H1 (cell line): ENCODE results near the gene UBE3C. TPM values are rescaled to one million over a fixed set of nuclear protein-coding genes. Genes with fewer than 3 reads are reported as not detected.

Source experiments
- CTCF ChIA-PET: fragments of 300-600 bp; sonication (Branson Sonifier 250); formaldehyde crosslinking; loops from one replicate; lab custom pipeline; 2021; ENCODE audit not compliant: partially characterized antibody; lab: Charles Lee
- POLR2A ChIA-PET: fragments of 300-600 bp; sonication (Branson Sonifier 250); formaldehyde crosslinking; loops from one replicate; lab custom pipeline; 2021; ENCODE audit warnings: inconsistent platforms; ENCODE audit not compliant: partially characterized antibody; lab: Charles Lee
- DNase-seq, 2 experiments: peaks; one replicate each; pipeline versions ENCODE4 v3.0.0 to v3.0.0-alpha.2; 2010 to 2022; ENCODE audit warnings: low spot score in 2 of 2, low read depth in 1 of 2, mixed read lengths in 1 of 2
- FAIRE-seq: peaks from 2 replicates; lab custom pipeline; 2011; peaks lifted over from hg19 to GRCh38; lab: Jason Lieb, UNC
- H2AFZ ChIP-seq: 2 replicates; pipeline ENCODE4 v1.8.1; 2012; ENCODE audit warnings: low read length, inconsistent platforms
- H2AK5ac ChIP-seq: 2 replicates; pipeline ENCODE4 v1.6.1; 2013; ENCODE audit warnings: low read depth, low read length
- H2BK120ac ChIP-seq: replicated peaks from 2 replicates; pipeline ENCODE3; 2013; ENCODE audit warnings: low read depth, low read length, inconsistent platforms
- H2BK12ac ChIP-seq: 2 replicates; pipeline ENCODE4 v1.6.1; 2013; ENCODE audit warnings: low read depth, low read length
- H2BK15ac ChIP-seq: 2 replicates; pipeline ENCODE4 v1.6.1; 2013; ENCODE audit warnings: low read length
- H2BK20ac ChIP-seq: 2 replicates; pipeline ENCODE4 v1.6.1; 2013; ENCODE audit warnings: low read length
- H2BK5ac ChIP-seq: 2 replicates; pipeline ENCODE4 v1.6.1; 2013; ENCODE audit warnings: low read depth, low read length
- H3K14ac ChIP-seq: 2 replicates; pipeline ENCODE4 v1.6.1; 2013; ENCODE audit warnings: inconsistent platforms; ENCODE audit not compliant: insufficient read length
- H3K18ac ChIP-seq: 2 replicates; pipeline ENCODE4 v1.6.1; 2013; ENCODE audit warnings: low read length; ENCODE audit errors: extremely low read depth
- H3K23ac ChIP-seq: 2 replicates; pipeline ENCODE4 v1.6.1; 2013; ENCODE audit warnings: inconsistent platforms; ENCODE audit not compliant: insufficient read length
- H3K23me2 ChIP-seq: 2 replicates; pipeline ENCODE4 v1.6.1; 2013; ENCODE audit warnings: low read depth, low read length
- H3K27ac ChIP-seq: 2 replicates; pipeline ENCODE4 v1.6.1; 2011; ENCODE audit warnings: low read depth, low read length, inconsistent platforms
- H3K27me3 ChIP-seq, 4 experiments: replicated peaks in 1 of 4; 1 replicate in 1 of 4; 2 replicates in 3 of 4; pipeline versions ENCODE4 v1.6.1 to v1.8.1; 2011 to 2013; ENCODE audit warnings: low read length in 3 of 4, mild to moderate bottlenecking in 3 of 4, inconsistent platforms in 2 of 4, mixed read lengths in 2 of 4, moderate library complexity in 1 of 4; ENCODE audit not compliant: control insufficient read depth in 3 of 4, insufficient read depth in 3 of 4; ENCODE audit errors: extremely low read depth in 1 of 4
- H3K36me3 ChIP-seq, 4 experiments: 2 replicates each; pipeline versions ENCODE4 v1.6.1 to v1.8.1; 2011 to 2013; ENCODE audit warnings: mild to moderate bottlenecking in 4 of 4, low read length in 3 of 4, moderate library complexity in 2 of 4, control low read depth in 1 of 4, inconsistent platforms in 1 of 4; ENCODE audit not compliant: insufficient read depth in 4 of 4, control insufficient read depth in 2 of 4
- H3K4ac ChIP-seq: replicated peaks from 2 replicates; pipeline ENCODE3; 2013; ENCODE audit warnings: low read length, low read depth, mixed read lengths, inconsistent platforms; ENCODE audit not compliant: insufficient read length
- H3K4me1 ChIP-seq, 4 experiments: replicated peaks in 1 of 4; 1 replicate in 1 of 4; 2 replicates in 3 of 4; pipeline versions ENCODE4 v1.6.1 to v1.8.1; 2011 to 2013; ENCODE audit warnings: low read length in 3 of 4, inconsistent platforms in 2 of 4, mixed read lengths in 1 of 4; ENCODE audit not compliant: insufficient read depth in 4 of 4, control insufficient read depth in 3 of 4
- H3K4me2 ChIP-seq, 2 experiments: 2 replicates each; pipeline versions ENCODE4 v1.6.1 to v1.8.1; 2011 to 2013; ENCODE audit warnings: low read depth in 2 of 2, low read length in 2 of 2, control low read depth in 1 of 2, inconsistent platforms in 1 of 2, mild to moderate bottlenecking in 1 of 2; ENCODE audit not compliant: insufficient read depth in 1 of 2
- H3K4me3 ChIP-seq, 4 experiments: fragments of 200-600, 300-600 bp in 1 of 4; sonication (generic), shearing (Covaris generic), sonication (Bioruptor Twin) in 1 of 4; 2 replicates each; pipeline versions ENCODE4 v1.5.1 to v1.8.1; 2011 to 2016; ENCODE audit warnings: low read length in 4 of 4, low read depth in 3 of 4, control low read depth in 2 of 4, inconsistent platforms in 2 of 4, mild to moderate bottlenecking in 2 of 4, mixed read lengths in 1 of 4, moderate library complexity in 1 of 4; ENCODE audit not compliant: insufficient read depth in 2 of 4; ENCODE audit errors: extremely low read depth in 1 of 4
- H3K56ac ChIP-seq: replicated peaks from 2 replicates; pipeline ENCODE3; 2013; ENCODE audit warnings: low read depth, mild to moderate bottlenecking, mixed read lengths, low read length, inconsistent platforms; ENCODE audit not compliant: insufficient read length
- H3K79me1 ChIP-seq: 2 replicates; pipeline ENCODE4 v1.6.1; 2013; ENCODE audit warnings: low read depth, low read length, control low read depth
- H3K79me2 ChIP-seq, 2 experiments: 2 replicates each; pipeline versions ENCODE4 v1.6.1 to v1.8.1; 2012 to 2013; ENCODE audit warnings: low read length in 2 of 2, mild to moderate bottlenecking in 2 of 2, inconsistent platforms in 1 of 2; ENCODE audit not compliant: insufficient read depth in 2 of 2, control insufficient read depth in 1 of 2
- H3K9ac ChIP-seq, 4 experiments: replicated peaks in 1 of 4; 1 replicate in 1 of 4; 2 replicates in 3 of 4; pipeline versions ENCODE4 v1.6.1 to v1.8.1; 2011 to 2013; ENCODE audit warnings: low read depth in 3 of 4, low read length in 3 of 4, control low read depth in 2 of 4, mild to moderate bottlenecking in 2 of 4, moderate library complexity in 2 of 4, inconsistent platforms in 1 of 4; ENCODE audit errors: extremely low read depth in 1 of 4
- H3K9me3 ChIP-seq, 2 experiments: 2 replicates each; pipeline versions ENCODE4 v1.6.1 to v1.8.1; 2012 to 2013; ENCODE audit warnings: mild to moderate bottlenecking in 2 of 2, moderate library complexity in 2 of 2, control low read depth in 1 of 2, inconsistent platforms in 1 of 2, low read depth in 1 of 2, low read length in 1 of 2, mixed read lengths in 1 of 2; ENCODE audit not compliant: insufficient read depth in 2 of 2
- H4K20me1 ChIP-seq, 2 experiments: replicated peaks in 1 of 2; 2 replicates each; pipeline versions ENCODE3 to v1.8.1; 2011 to 2013; ENCODE audit warnings: inconsistent platforms in 2 of 2, low read length in 2 of 2, mild to moderate bottlenecking in 1 of 2; ENCODE audit not compliant: insufficient read depth in 2 of 2, control insufficient read depth in 1 of 2
- H4K5ac ChIP-seq: 2 replicates; pipeline ENCODE4 v1.6.1; 2013; ENCODE audit warnings: low read length, low read depth, mixed read lengths, inconsistent platforms; ENCODE audit not compliant: insufficient read length
- H4K8ac ChIP-seq: 2 replicates; pipeline ENCODE4 v1.8.0; 2013; ENCODE audit warnings: mild to moderate bottlenecking, moderate library complexity, low read length, inconsistent platforms; ENCODE audit not compliant: insufficient read depth; ENCODE audit errors: extremely low read depth
- H4K91ac ChIP-seq: replicated peaks from 2 replicates; pipeline ENCODE3; 2013; ENCODE audit warnings: low read length, mixed read lengths, inconsistent platforms; ENCODE audit not compliant: insufficient read length
- EZH2 ChIP-seq: fragments of 200-600 bp; sonication (generic); IDR thresholded peaks from 2 replicates; pipeline ENCODE4 v1.7.1; 2012; ENCODE audit warnings: low read depth, mild to moderate bottlenecking, moderate library complexity, low read length, inconsistent platforms; ENCODE audit not compliant: severe bottlenecking
- NANOG ChIP-seq: IDR thresholded peaks from 2 replicates; pipeline ENCODE4 v1.6.1; 2011; ENCODE audit warnings: low read length, low read depth, mild to moderate bottlenecking, inconsistent platforms; ENCODE audit not compliant: insufficient read depth, poor library complexity, severe bottlenecking
- NRF1 ChIP-seq: IDR thresholded peaks from 2 replicates; pipeline ENCODE4 v1.6.1; 2011; ENCODE audit warnings: mild to moderate bottlenecking, low read depth, low read length, improper control_type of control experiment
- POU5F1 ChIP-seq: IDR thresholded peaks from 2 replicates; pipeline ENCODE4 v1.6.1; 2011; ENCODE audit warnings: low read depth, mild to moderate bottlenecking, low read length, moderate library complexity
- SAP30 ChIP-seq: fragments of 300-600 bp; sonication (generic); IDR thresholded peaks from 2 replicates; pipeline ENCODE4 v1.7.1; 2012; ENCODE audit warnings: low read length, moderate library complexity, mild to moderate bottlenecking, inconsistent platforms; ENCODE audit not compliant: insufficient read depth, insufficient replicate concordance
- SP1 ChIP-seq: IDR thresholded peaks from 2 replicates; pipeline ENCODE4 v1.6.1; 2011; ENCODE audit warnings: low read depth, low read length
- SRF ChIP-seq: IDR thresholded peaks from 2 replicates; pipeline ENCODE4 v1.6.1; 2011; ENCODE audit warnings: mild to moderate bottlenecking, low read depth, low read length, moderate library complexity
- SUZ12 ChIP-seq: fragments of 200-600 bp; sonication (generic); IDR thresholded peaks from 2 replicates; pipeline ENCODE4 v1.6.1; 2012; ENCODE audit warnings: mild to moderate bottlenecking, inconsistent platforms, low read length, moderate library complexity, mixed read lengths
- TAF7 ChIP-seq: optimal IDR thresholded peaks from 2 replicates; pipeline ENCODE3; 2011; ENCODE audit warnings: low read depth, mild to moderate bottlenecking, inconsistent platforms, low read length, moderate library complexity, borderline replicate concordance
- WGBS, 2 experiments: shearing (Covaris generic) in 1 of 2; methylation state at CpG; one replicate each; pipeline versions ENCODE4 v1.1.6 to v1.1.7; 2013 to 2015; ENCODE audit warnings: low lambda C conversion rate in 2 of 2, mixed read lengths in 2 of 2, inconsistent platforms in 1 of 2, low coverage in 1 of 2, missing lambda C conversion rate in 1 of 2; ENCODE audit not compliant: insufficient replicate concordance in 2 of 2, insufficient coverage in 1 of 2, insufficient read length in 1 of 2; ENCODE audit errors: extremely low coverage in 1 of 2, missing lambda C conversion rate in 1 of 2; 5-methylcytosine and 5-hydroxymethylcytosine counted together
- polyA plus RNA-seq, 7 experiments: library from polyadenylated mRNA; depleted of rRNA in 3 of 7; stranded (reverse) in 5 of 7; unstranded in 2 of 7; fragments of >200 nt in 5 of 7; fragments of 200-250 nt in 2 of 7; gene quantifications; 1 replicate in 5 of 7; 2 replicates in 1 of 7; 4 replicates in 1 of 7; pipeline versions ENCODE4 v1.2.1 to v1.2.3, GENCODE V29; 2011 to 2013; ENCODE audit warnings: missing spikeins in 2 of 7, mixed read lengths in 2 of 7
- total RNA-seq: library from RNA; stranded (reverse); fragmentation: NEBNext Ultra II Directional; extraction: Animal tissue kit (Norgen Biotek cat#: 25700); gene quantifications from 2 replicates; pipeline ENCODE4 v1.2.1, GENCODE V29; 2021
- TF ChIP-seq, protein P1 (sequence below): IDR thresholded peaks from 2 replicates; pipeline ENCODE4 v1.6.1; 2011; ENCODE audit warnings: low read length, improper control_type of control experiment
- TF ChIP-seq, protein P2 (sequence below): IDR thresholded peaks from 2 replicates; pipeline ENCODE4 v1.6.1; 2011; ENCODE audit warnings: low read depth, mild to moderate bottlenecking, low read length; ENCODE audit not compliant: insufficient read depth

The UBE3C gene
- total and polyA plus RNA-seq, 2 of the 8 experiments (the other 6 are each of a cell fraction or from before 2014, with no cell fraction given), result 32.0 to 54.1 TPM

DNA sequence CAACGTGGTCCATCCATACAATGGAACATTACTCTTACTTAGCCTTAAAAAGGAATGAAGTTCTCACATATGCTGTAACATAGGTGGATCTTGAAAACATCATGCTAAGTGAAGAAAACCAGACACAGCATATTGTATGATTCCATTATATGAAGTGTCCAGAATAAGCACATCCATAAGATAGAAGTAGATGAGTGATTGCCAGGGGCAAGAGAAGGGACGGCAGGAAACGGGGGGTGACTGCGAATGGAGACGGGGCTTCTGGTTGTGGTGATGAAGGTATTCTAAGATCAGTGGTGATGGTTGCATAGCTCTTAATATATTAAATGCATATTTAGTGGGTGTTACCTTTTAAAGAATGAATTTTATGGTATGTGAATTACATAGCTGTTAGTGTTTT lies 29.8 kb downstream of the UBE3C start:
- ChIA-PET CTCF (no interaction called here), POLR2A (interaction anchor here (0.7 kb wide), 1 partner anchor 56 kb away, joined by 4 read pairs; no protein-coding TSS in a partner anchor)
- no peak overlapping the region for H2BK20ac ChIP-seq
- no peak overlapping the region for H2BK120ac ChIP-seq
- no peaks in the 10 kb centered on the region for H3K9me3 ChIP-seq
- H3K23ac ChIP-seq, result no peak overlapping the region
- no peaks in the 10 kb centered on the region for H3K27me3 ChIP-seq
- H4K5ac ChIP-seq, result no peak overlapping the region
- no peaks in the 10 kb centered on the region for H3K23me2 ChIP-seq
- no peak overlapping the region for H3K18ac ChIP-seq
- no peak overlapping the region for H2BK5ac ChIP-seq
- H3K79me2 ChIP-seq, result peaks cover 0 to 47% of the 10 kb centered on the region in 2 experiments; a peak in 3 of 4 replicates
- no peak for FAIRE-seq
- H3K79me1 ChIP-seq, result no peaks in the 10 kb centered on the region; the same call in 1 of the 2 replicates
- peaks cover 0 to 3% of the 10 kb centered on the region in 2 experiments for H4K20me1 ChIP-seq
- no peak overlapping the region for H3K27ac ChIP-seq
- peaks cover 10 to 57% (median 27%) of the 10 kb centered on the region in 4 experiments for H3K36me3 ChIP-seq
- H3K4ac ChIP-seq, result no peak overlapping the region
- no peak overlapping the region for H3K9ac ChIP-seq
- H2BK15ac ChIP-seq, result no peak overlapping the region
- H2AFZ ChIP-seq, result no peak overlapping the region
- TF ChIP-seq TAF7 (no peak), NRF1 (no peak), POU5F1 (no peak), SP1 (no peak), SAP30 (no peak), NANOG (no peak), EZH2 (no peak), SRF (no peak), SUZ12 (no peak)
- TF ChIP-seq, protein P1, sequence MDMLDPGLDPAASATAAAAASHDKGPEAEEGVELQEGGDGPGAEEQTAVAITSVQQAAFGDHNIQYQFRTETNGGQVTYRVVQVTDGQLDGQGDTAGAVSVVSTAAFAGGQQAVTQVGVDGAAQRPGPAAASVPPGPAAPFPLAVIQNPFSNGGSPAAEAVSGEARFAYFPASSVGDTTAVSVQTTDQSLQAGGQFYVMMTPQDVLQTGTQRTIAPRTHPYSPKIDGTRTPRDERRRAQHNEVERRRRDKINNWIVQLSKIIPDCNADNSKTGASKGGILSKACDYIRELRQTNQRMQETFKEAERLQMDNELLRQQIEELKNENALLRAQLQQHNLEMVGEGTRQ, result no peak
- TF ChIP-seq, protein P2, sequence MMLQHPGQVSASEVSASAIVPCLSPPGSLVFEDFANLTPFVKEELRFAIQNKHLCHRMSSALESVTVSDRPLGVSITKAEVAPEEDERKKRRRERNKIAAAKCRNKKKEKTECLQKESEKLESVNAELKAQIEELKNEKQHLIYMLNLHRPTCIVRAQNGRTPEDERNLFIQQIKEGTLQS, result no peak
- H3K56ac ChIP-seq, result no peak overlapping the region
- no peak overlapping the region for H2BK12ac ChIP-seq
- no peaks in the 10 kb centered on the region for H3K4me1 ChIP-seq
- H3K14ac ChIP-seq, result no peak overlapping the region
- H4K91ac ChIP-seq, result no peak overlapping the region
- H3K4me3 ChIP-seq, result no peak overlapping the region
- DNase-seq, result no peak
- WGBS, 2 experiments, result 86% methylated on average over 5 of the region's 5 CpGs; no CpG with 5 or more reads in 1 of the 2 experiments
- no peak overlapping the region for H3K4me2 ChIP-seq
- H4K8ac ChIP-seq, result no peak overlapping the region
- H2AK5ac ChIP-seq, result no peak overlapping the region
